GM12878 (cell line): ENCODE results near the gene ZNF148. TPM values are rescaled to one million over a fixed set of nuclear protein-coding genes. Genes with fewer than 3 reads are reported as not detected.

Source experiments
- ATAC-seq: fragments of 200-7000 bp; cut with Tn5 transposase; 3 replicates; pipeline ENCODE4 v1.9.1; 2020; ENCODE audit warnings: mild to moderate bottlenecking, moderate library complexity
- BruUV-seq: library from RNA; stranded (reverse); fragments of 400-500 nt; replicated peaks from 2 replicates; lab custom pipeline; 2021; lab: Mats Ljungman, UMichigan
- CTCF ChIA-PET: fragments of 300-600 bp; sonication (Branson Sonifier 250); formaldehyde crosslinking; extraction: SDS; loops from one replicate; lab custom pipeline; 2021; ENCODE audit warnings: inconsistent platforms; lab: Yijun Ruan, JAX
- POLR2A ChIA-PET: fragments of 350-600 bp; formaldehyde crosslinking; extraction: SDS; loops from one replicate; lab custom pipeline; 2021; ENCODE audit warnings: inconsistent platforms; lab: Charles Lee
- RAD21 ChIA-PET: fragments of 300-600 bp; sonication (Branson Sonifier 250); formaldehyde crosslinking; loops from one replicate; lab custom pipeline; 2023; ENCODE audit warnings: antibody characterized with exemption; ENCODE audit not compliant: unreplicated experiment; lab: Charles Lee
- SMC1A ChIA-PET: fragments of 300-600 bp; sonication (Branson Sonifier 250); formaldehyde crosslinking; loops from one replicate; lab custom pipeline; 2023; ENCODE audit not compliant: unreplicated experiment, uncharacterized antibody; lab: Charles Lee
- DNase-seq: peaks from one replicate; pipeline ENCODE4 v3.0.0-alpha.2; 2011; ENCODE audit warnings: low read depth, low spot score
- FAIRE-seq: peaks from 3 replicates; lab custom pipeline; 2011; peaks lifted over from hg19 to GRCh38; lab: Jason Lieb, UNC
- H2AFZ ChIP-seq: 2 replicates; pipeline ENCODE4 v1.6.0; 2011; ENCODE audit warnings: low read depth, low read length, control low read depth; ENCODE audit not compliant: control insufficient read depth
- H3K27ac ChIP-seq: 2 replicates; pipeline ENCODE4 v1.5.1; 2011; ENCODE audit warnings: control low read depth; ENCODE audit not compliant: control insufficient read depth, insufficient read depth
- H3K27me3 ChIP-seq, 2 experiments: replicated peaks in 1 of 2; 2 replicates each; pipeline versions ENCODE4 v1.6.0 to v1.6.1; 2011; ENCODE audit warnings: low read length in 1 of 2; ENCODE audit not compliant: control insufficient read depth in 2 of 2, insufficient read depth in 2 of 2
- H3K36me3 ChIP-seq, 2 experiments: 2 replicates each; pipeline ENCODE4 v1.5.1; 2011; ENCODE audit warnings: low read length in 1 of 2; ENCODE audit not compliant: control insufficient read depth in 2 of 2, insufficient read depth in 2 of 2
- H3K4me1 ChIP-seq: 2 replicates; pipeline ENCODE4 v1.6.1; 2011; ENCODE audit warnings: mild to moderate bottlenecking, low read length, moderate library complexity, mixed read lengths; ENCODE audit not compliant: control insufficient read depth, insufficient read depth
- H3K4me2 ChIP-seq: 2 replicates; pipeline ENCODE4 v1.6.0; 2011; ENCODE audit warnings: control low read depth; ENCODE audit not compliant: control insufficient read depth, insufficient read depth
- H3K4me3 ChIP-seq: fragments of 200-600 bp; sonication (generic); 2 replicates; pipeline ENCODE4 v1.5.1; 2016
- H3K79me2 ChIP-seq: 2 replicates; pipeline ENCODE4 v1.6.0; 2011; ENCODE audit warnings: low read length; ENCODE audit not compliant: control insufficient read depth, insufficient read depth
- H3K9ac ChIP-seq: 2 replicates; pipeline ENCODE4 v1.8.0; 2011; ENCODE audit warnings: low read length, control low read depth, mixed read lengths; ENCODE audit not compliant: control insufficient read depth, insufficient read depth
- H3K9me3 ChIP-seq: replicated peaks from 3 replicates; pipeline ENCODE4 v1.5.1; 2011; ENCODE audit warnings: mild to moderate bottlenecking, low read length; ENCODE audit not compliant: control insufficient read depth, insufficient read depth
- H4K20me1 ChIP-seq: 2 replicates; pipeline ENCODE4 v1.6.0; 2011; ENCODE audit not compliant: control insufficient read depth, insufficient read depth
- ATF7 ChIP-seq: fragments of 450-650 bp; IDR thresholded peaks from 2 replicates; pipeline ENCODE4 v1.6.1; 2016; ENCODE audit warnings: low read depth, mild to moderate bottlenecking
- BHLHE40 ChIP-seq, 2 experiments: fragments of 450-650 bp in 1 of 2; IDR thresholded peaks; 2 replicates each; pipeline ENCODE4 v1.6.1; 2011 to 2017; ENCODE audit warnings: low read depth in 2 of 2, borderline replicate concordance in 1 of 2, improper control_type of control experiment in 1 of 2, low read length in 1 of 2, mild to moderate bottlenecking in 1 of 2
- CTCF ChIP-seq, 3 experiments: IDR thresholded peaks in 2 of 3; conservative IDR thresholded peaks in 1 of 3; 2 replicates each; pipeline ENCODE4 v1.5.1; 2011; ENCODE audit warnings: low read depth in 3 of 3, low read length in 3 of 3, mild to moderate bottlenecking in 3 of 3, control low read depth in 2 of 3, moderate library complexity in 2 of 3, inconsistent platforms in 1 of 3, mixed read lengths in 1 of 3; ENCODE audit not compliant: control insufficient read depth in 2 of 3, insufficient read depth in 1 of 3; ENCODE audit errors: extremely low read depth in 1 of 3
- JUND ChIP-seq: IDR thresholded peaks from 2 replicates; pipeline ENCODE4 v1.6.1; 2012; ENCODE audit warnings: low read depth, mild to moderate bottlenecking, low read length, improper control_type of control experiment, moderate library complexity
- SP1 ChIP-seq: IDR thresholded peaks from one replicate; pipeline ENCODE4 v1.6.1; 2011; ENCODE audit warnings: low read depth, low read length
- ZNF592 ChIP-seq: fragments of 450-650 bp; IDR thresholded peaks from 2 replicates; pipeline ENCODE4 v1.6.1; 2017; ENCODE audit warnings: mild to moderate bottlenecking, moderate library complexity
- WGBS: methylation state at CpG from one replicate; pipeline ENCODE4 v1.1.6; 2016; ENCODE audit warnings: low lambda C conversion rate; ENCODE audit not compliant: insufficient replicate concordance, insufficient coverage; ENCODE audit errors: missing lambda C conversion rate; 5-methylcytosine and 5-hydroxymethylcytosine counted together
- in situ Hi-C: fragments of 300-500 bp; cut with MboI; formaldehyde crosslinking; loops from 9 replicates; pipeline ENCODE4 v1.14.3; 2018; ENCODE audit warnings: mixed read lengths
- intact Hi-C: fragments of 100-400 bp; cut with micrococcal nuclease; formaldehyde crosslinking; loops from one replicate; pipeline ENCODE4 v1.14.2; 2022; ENCODE audit not compliant: unreplicated experiment
- polyA plus RNA-seq, 11 experiments: library from polyadenylated mRNA; depleted of rRNA in 4 of 11; unstranded in 6 of 11; stranded (reverse) in 5 of 11; fragments of >200 nt; fragmentation: Nextera tagmentation in 4 of 11; fragmentation: Illumina TruSeq in 1 of 11; extraction: Ambion mirVana in 4 of 11; extraction: Trizol in 1 of 11; gene quantifications; 1 replicate in 1 of 11; 2 replicates in 10 of 11; pipeline versions ENCODE4 v1.2.1 to v1.2.3, GENCODE V29; 2011 to 2016; ENCODE audit warnings: inconsistent platforms in 2 of 11, missing spikeins in 2 of 11, low read depth in 1 of 11
- total RNA-seq, 4 experiments: library from RNA; depleted of rRNA in 3 of 4; stranded (reverse); fragments of >200 nt in 3 of 4; fragmentation: Illumina TruSeq in 1 of 4; extraction: Trizol in 1 of 4; gene quantifications; 2 replicates each; pipeline versions ENCODE4 v1.2.1 to v1.2.3, GENCODE V29; 2013 to 2021

The ZNF148 gene
- total and polyA plus RNA-seq, 10 of the 15 experiments (the other 5 are each of a cell fraction or from before 2014, with no cell fraction given) = 8.6 to 40.4 (median 26.7) TPM

- H3K27ac ChIP-seq = no peak overlapping the region
- no peaks in the 10 kb centered on the region for H3K4me1 ChIP-seq
- FAIRE-seq (no peak), DNase-seq (no peak), ATAC-seq (no peak)
- no peak overlapping the region for H2AFZ ChIP-seq
- ChIA-PET POLR2A (interaction anchor here (1.5 kb wide), 1 partner anchor 16 kb away, joined by 3 read pairs; no protein-coding TSS in a partner anchor), SMC1A (interaction anchor here (1.1 to 1.9 kb wide), 3 partner anchors 10 to 22 kb away, joined by 3 to 7 read pairs (median 5); no protein-coding TSS in a partner anchor), RAD21 (no interaction called here), CTCF (interaction anchor here (0.5 to 1.2 kb wide), 3 partner anchors 14 to 472 kb away, joined by 3 to 7 read pairs (median 3); no protein-coding TSS in a partner anchor)
- WGBS = 84% methylated on average over 2 of the region's 2 CpGs
- H3K9ac ChIP-seq = no peak overlapping the region
- in situ Hi-C loops = no loop called here
- no peak overlapping the region for H3K4me2 ChIP-seq
- no TSS peak for BruUV-seq
- H3K9me3 ChIP-seq = peaks cover 6% of the 10 kb centered on the region; the same call in 2 of the 3 replicates
- H3K4me3 ChIP-seq = no peak overlapping the region
- intact Hi-C loops = no loop called here
- H3K27me3 ChIP-seq = no peaks in the 10 kb centered on the region
- H4K20me1 ChIP-seq = no peaks in the 10 kb centered on the region
- no peaks in the 10 kb centered on the region for H3K36me3 ChIP-seq
- no peaks in the 10 kb centered on the region for H3K79me2 ChIP-seq
- TF ChIP-seq ATF7 (no peak), BHLHE40 (IDR thresholded peaks at IDR 0.05; ENCODE audit: borderline replicate concordance in 1 of 2, low read depth in 2 of 2, low read length in 1 of 2) (no peak), ZNF592 (no peak), SP1 (no peak), JUND (no peak), CTCF (IDR thresholded peaks at IDR 0.05 in 2 of 3, conservative IDR thresholded peaks at IDR 0.05 in 1 of 3; ENCODE audit: control insufficient read depth in 2 of 3, extremely low read depth in 1 of 3, insufficient read depth in 1 of 3, low read depth in 3 of 3, low read length in 3 of 3) (no peak)
Measured at GRCh38 chr3:125403789-125404188, 28.7 kb upstream of the ZNF148 start.
